SKM-1 treated with dmso at 0.1 percent for 144 hours (cell line): ENCODE results near the gene SGIP1.

ENCODE experiments used
- DNase-seq: peaks from one replicate; lab custom pipeline; 2025; ENCODE audit not compliant: unreplicated experiment; lab: John Stamatoyannopoulos, UW

The SGIP1 gene

DNA sequence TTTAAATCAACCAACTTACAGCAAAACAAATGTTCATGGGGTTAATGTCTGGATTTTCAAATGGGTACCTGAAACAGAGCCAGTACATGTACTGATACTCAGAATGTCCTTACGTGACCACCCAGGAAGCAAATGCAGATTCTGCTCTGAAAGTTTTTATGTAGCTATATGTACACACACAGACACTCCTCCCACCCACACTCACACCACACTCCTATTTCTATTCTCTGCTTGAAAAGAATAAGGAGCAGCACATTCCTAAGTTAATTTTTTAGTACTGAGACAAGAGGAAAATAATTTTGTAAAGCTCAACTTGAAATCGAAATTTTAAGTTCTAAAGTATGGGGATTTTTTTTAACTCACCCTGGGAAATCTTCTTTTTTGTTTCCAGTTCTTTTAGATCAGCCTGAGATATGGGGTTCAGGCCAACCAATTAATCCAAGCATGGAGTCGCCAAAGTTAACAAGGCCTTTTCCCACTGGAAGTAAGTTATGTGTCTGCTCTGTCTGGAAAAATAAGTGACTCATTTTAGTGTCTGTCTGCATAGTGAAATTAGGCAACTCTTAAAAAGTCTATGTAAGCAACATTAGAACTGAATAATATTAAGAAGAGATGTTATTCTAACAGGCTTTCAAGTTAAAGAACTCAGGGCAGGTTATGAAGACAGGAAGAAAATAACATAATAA is 142.8 kb downstream of the SGIP1 start:
- DNase-seq, result no peak

- no peak for DNase-seq
These were observed 144.2 kb downstream of the SGIP1 start for GRCh38 chr1:66678146-66678545.

- DNase-seq, result no peak
These were observed 145.2 kb downstream of the SGIP1 start for GRCh38 chr1:66679140-66679539.

DNA sequence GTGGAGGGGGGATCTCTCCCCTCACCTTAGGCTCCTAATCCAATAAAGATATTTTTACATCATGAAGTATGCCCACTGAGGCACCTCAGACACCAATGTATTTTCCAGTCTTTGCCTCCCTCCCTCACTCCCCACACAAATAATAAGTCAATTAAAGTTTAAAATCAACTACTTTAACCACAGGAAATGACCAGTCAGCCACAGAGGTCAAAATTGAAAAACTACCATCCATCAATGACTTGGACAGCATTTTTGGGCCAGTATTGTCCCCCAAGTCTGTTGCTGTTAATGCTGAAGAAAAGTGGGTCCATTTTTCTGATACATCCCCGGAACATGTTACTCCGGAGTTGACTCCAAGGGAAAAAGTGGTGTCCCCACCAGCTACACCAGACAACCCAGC is 147.7 kb downstream of the SGIP1 start:
- DNase-seq, result no peak

GRCh38 chr1:66682106-66682505 is 148.2 kb downstream of the SGIP1 start:
- DNase-seq, result no peak

DNA sequence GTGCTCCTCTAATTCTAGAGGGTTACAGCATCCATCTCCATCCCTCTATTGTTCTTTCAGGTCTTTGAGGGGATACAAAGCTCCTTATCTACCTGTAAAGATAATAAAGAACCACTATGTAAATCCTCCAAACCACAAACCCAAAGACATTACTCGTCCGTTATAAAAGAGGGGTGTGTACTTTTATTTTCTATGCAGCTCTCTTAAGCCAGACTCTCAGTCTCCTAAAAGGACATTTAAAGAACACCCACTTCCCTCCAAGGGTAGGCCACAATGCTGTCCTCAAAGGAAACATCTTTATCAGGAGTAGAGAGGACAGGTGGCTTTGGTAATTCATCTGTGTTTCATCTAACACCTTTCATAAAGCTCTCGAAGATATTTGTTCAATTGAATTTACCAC is 150.4 kb downstream of the SGIP1 start:
- DNase-seq, result no peak

DNA sequence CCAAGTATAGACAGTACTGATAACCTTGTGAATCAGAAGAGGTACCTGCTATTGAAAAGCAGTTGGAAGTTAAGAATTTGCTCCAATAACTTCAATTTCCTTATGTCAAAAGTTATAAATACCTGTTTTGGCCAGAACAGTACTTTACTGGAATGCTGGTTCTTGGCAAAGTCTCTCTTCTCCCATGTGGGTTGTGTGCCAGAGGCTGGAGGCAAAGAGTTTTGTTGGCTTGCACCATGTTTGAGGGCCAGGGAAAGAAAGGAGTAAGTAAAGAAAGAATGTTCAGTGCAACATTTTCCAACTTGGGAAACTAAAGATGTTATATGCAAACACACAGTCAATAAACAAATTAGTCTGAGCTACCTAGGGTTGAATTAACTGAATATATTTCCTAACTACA is 151.3 kb downstream of the SGIP1 start:
- DNase-seq, result no peak

DNA sequence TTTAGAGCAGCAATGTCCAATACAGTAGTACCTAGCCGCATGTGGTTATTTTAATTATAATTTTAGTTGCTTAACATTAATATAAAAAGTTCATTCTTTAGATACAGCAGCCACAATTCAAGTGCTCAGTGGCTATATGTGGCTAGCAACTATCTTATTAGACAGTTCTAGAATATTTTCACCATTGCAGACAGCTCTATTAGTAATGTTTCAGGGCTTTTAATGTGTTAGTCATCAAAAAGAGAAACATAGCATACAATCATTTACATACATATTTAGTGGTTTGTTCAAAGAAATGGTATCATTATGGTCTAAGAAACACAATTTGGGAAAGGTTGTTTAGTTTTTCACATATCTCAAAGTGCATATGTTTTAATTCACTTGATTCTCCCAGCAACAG is 151.7 kb downstream of the SGIP1 start:
- DNase-seq, result no peak

DNA sequence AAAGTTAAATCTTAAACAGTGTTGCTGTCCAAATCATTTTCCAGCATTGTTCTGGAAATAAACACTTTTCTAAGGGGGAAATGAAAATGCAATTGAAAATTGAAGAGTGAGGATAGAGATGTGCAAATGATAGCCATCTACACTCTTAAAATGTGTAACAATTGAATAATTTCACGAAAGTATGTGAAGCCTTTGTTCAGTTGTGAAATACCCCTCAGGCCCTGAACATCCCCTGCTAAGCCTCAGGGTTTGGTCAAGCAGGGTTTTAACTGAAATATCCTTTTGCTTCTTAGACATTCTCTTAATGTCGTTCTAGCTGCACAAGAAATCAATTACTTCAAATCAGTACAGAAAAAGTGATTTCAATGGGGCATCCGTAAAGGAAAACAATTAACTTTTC is 152.5 kb downstream of the SGIP1 start:
- DNase-seq, result no peak

DNA sequence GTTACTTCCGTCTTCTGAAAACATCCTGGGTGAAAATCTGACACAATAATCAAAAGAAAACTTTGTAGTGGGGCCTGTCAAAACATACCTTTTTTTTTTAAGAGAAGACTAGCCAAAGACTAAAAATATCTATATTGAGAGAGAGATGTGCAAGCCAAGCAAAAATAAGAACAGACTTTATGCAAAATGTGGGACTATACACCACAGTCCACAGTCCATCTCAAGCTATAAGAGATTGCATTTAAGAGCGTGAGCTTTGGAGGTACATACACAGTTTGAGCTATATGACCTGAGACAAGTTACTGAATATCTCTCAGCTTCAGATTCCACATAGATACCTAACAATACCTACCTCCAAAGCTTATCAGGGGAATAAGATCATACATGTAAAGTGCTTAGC is 153.4 kb downstream of the SGIP1 start:
- DNase-seq, result no peak

DNA sequence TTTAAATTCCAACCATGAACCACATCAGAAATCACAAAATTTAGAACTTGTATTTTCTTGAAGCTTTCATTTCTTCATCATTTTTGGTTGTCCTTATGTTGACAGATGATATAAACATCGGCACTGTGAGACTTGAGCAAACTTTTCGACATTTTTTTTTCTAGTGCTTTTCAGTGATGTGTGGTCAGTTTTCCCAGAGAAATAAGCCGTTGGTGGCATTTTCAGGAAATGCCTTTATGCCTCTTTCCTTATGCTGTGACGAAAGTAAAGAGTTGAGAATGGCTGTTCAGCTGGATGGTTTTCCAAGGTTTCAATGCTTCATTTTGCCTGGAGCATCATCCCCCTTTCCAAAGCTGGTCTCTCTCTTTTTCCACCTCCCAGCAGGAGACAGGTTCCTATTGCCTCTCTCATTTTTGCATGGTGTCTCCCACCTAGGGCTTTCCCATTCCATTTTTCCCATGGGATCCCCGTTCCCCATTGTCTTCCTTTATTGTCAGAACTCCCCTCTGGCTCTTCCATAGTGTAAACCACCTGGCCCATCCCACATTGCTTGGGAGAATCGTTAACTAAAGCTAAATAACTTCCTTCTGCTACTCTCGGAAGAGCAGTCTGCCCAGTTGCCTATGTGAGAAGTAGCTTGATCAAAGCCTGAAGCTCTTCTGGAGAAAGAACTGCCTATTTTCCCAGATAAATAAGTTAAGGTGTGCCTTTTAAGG is 156.9 kb downstream of the SGIP1 start:
- no peak for DNase-seq

GRCh38 chr1:66692681-66693080 is 158.7 kb downstream of the SGIP1 start:
- DNase-seq, result no peak

- DNase-seq, result no peak
These were observed 159.9 kb downstream of the SGIP1 start for GRCh38 chr1:66693856-66694255.

- DNase-seq, result no peak
These were observed 161.2 kb downstream of the SGIP1 start for GRCh38 chr1:66695116-66695515.

DNA sequence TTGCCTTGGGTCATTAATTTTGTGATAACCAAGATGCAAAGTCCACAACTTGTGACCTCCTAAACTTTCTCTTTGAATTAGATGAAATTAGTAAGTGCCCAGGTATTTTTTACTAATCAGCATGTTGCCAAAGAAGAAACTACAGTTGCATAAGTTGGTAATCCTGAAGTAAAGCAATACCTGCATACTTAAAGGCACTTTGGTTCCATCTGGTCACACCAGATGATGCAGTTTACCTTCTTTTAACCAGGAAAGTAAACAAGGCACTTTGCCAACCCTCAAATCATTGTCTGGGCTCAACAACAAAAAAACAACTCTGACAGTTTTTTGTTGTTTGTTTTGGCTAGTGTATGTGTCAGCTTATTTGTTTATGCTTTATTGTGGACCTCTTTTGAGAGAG is 162.8 kb downstream of the SGIP1 start:
- no peak for DNase-seq

DNA sequence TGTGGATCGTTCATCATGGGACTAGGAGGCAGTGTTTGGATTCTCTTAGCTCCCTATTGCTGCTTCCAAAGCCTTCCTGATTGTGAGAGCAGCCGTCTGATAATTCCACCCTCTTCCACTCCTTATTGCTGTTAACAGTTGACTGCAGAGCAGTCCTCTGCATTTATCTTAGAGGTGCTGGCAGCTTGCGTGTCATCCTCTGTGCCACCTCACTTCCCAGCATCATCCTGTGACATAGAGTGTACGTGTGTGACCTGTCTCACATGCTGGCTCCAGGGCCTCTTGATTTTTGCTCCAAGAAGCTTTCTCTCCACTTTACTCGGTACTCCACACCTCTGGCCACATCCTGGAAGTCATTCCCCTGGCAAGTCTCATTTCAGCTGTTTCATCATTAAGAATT is 165.3 kb downstream of the SGIP1 start:
- DNase-seq, result no peak

DNA sequence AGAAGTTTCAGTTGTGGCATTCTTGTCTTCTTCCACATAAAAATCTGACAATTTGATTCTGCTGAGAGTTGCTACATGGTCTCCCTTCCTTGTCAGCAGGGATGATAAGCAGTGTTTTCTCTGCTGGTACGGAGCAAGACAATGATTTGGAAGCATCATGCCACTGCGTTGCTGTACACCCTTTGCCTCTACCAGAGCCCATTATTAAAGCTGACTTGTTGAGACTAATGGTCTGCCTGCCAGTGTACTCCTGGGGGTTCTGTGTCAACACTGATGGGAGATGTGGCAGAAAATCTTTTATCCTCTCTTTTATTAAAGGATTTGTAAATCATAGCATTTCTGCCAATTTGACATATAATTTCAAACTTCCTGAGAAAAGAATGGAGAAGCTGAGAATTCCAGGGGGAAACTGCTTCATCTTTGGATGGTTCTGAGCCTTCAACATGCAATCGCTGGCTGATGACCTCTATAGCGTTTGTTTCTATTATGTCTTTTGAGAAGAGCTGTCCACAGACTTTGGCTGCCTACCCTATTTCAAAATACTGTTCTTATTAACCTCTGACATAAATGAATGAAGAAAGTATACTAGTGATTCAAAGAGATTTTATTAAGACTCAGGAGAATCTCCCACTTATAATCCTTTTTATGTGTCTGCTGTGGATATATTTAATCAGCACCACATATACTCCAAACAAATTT is 170.4 kb downstream of the SGIP1 start:
- DNase-seq, result no peak

DNA sequence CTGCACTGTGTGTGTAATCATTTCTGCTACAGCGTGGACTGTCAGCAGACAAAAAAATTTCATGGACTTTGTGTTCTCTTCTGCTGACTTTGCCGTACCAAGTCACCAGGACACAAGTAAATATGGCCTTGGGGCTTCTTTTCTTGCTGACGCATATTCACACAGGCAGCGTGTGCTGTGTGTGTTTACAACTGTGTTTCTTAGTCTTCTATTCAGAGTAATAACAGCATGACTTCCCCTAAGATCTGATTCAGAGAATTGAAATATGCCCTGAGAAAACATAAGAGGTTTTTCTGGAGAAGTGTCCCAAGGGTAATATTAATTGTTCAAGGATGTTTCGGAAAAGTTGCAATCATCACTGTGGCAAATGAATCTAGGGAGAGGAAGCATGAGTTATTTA is 171.2 kb downstream of the SGIP1 start:
- no peak for DNase-seq

DNA sequence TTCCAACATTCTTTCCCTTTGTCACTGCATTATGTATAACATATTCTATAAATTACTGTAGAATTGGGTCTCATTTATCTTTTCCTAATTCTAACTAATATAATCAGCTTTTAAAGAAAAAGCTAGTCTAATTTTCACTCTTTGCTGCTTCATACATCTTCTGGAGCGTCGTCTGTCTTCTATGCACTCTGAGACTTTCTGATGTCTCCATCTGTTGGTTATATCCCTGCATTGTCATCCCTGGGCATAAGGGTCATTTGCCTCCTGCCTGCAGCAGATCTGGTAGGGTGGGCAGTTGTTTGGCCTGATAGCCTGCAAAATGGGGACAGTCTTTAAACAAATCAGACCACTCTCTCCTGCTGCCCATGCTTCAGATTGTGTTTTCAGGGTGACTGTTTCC is 177.5 kb downstream of the SGIP1 start:
- DNase-seq, result no peak

DNA sequence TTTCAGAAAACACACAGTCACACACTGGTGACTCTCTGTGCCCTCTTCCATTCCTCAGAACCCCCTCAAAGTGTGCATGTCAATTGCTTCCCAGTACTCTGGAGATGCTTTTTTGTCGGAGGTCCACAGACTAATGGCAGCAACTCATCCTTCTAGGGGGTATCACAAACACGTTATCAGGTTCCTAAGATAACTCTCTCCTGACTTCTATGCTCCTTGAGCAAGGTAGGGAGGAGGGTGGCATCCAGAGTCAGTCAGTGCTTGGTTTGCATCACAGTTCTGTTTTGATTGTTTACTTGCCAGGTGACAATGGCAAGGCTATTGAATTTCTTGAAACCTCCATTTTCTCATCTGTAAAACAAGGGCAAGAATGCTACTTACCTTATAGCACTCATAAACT is 178.9 kb downstream of the SGIP1 start:
- DNase-seq, result no peak

DNA sequence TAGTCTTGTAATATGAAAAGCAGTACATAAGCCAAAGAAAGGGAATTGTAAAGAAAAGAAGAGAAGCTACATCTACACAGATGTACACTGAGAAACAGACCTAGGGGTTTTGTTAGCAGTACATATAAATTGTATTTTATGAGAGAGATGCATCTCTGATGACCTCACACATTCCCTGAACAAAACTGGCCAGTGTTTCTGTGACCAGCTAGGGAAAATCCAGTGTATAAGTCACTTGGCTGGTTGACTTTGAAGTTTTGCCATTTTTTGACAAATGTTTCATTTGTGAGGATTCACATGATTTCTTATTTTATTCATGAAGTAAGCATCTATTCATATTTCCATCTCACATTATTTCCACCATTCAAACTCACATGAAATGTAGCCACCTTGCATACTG is 190.0 kb downstream of the SGIP1 start:
- no peak for DNase-seq

DNA sequence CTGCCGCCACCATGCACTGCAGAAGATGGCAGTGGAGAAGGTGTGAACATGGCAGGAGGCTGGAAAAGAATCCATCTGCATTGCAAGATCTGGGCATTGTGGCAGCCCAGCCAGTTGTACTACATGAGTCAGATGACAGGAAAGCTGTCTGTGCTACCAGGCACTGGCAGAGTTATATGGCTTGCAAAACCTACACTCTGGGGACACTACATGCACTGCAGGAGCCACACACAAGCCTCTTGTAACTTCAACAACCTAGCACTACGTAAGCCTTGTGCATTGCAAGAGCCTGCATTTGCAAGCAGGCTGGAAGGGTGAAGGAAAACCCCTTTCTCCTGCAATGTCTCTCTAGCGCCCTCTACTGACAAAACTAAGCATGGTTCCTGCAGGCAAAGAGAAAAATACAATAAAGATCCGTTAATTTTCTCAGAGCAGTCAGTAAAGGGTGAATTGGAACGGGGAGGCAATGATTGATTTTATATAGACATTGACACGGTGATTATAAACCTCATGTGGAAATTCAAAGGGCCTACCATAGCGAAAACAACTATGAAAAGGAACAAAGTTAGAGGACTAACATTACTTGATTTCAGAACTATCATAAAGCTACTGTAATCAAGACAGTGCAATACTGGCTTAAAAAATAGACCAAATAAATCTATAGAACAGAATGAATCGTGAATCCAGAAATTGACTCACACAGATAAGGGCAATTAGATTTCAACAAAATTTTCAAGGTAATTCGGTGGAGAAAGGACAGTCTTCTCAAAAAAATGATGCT is 192.1 kb downstream of the SGIP1 start:
- DNase-seq, result peak; percentile 59
